C4-2B (cell line): ENCODE measurements around the gene LEMD3.

Experiments
- H3K27ac ChIP-seq: fragments of 450-650 bp; 2 replicates; pipeline ENCODE4 v1.5.1; 2017
- ZFX ChIP-seq: fragments of 450-650 bp; IDR thresholded peaks from 2 replicates; pipeline ENCODE4 v1.6.1; 2017
- TF ChIP-seq, protein P1 (sequence below): fragments of 450-650 bp; conservative IDR thresholded peaks from 2 replicates; pipeline ENCODE4 v1.5.1; 2017; ENCODE audit warnings: mild to moderate bottlenecking

The LEMD3 gene

DNA sequence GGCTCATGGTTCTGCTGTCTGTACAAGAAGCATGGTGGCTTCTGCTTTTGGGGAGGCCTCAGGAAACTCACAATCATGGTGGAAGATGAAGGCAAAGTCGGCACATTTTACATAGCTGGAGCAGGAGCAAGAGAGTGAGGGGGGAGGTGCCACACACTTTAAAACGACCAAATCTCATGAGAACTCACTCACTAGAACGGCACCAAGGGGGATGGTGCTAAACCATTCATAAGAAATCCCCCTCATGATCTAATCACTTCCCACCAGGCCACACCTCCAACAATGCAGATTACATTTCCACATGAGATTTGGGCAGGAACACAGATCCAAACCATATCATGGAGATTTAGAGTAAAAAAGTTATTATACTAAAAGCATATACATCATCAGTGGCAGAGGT lies 13.6 kb upstream of the LEMD3 start:
- no peak overlapping the region for H3K27ac ChIP-seq

GRCh38 chr12:65156366-65156841 lies 13.0 kb upstream of the LEMD3 start:
- no peak overlapping the region for H3K27ac ChIP-seq

More for the DNA sequence above, 13.6 kb upstream of the LEMD3 start:
- no peak for TF ChIP-seq ZFX
- TF ChIP-seq, protein P1, sequence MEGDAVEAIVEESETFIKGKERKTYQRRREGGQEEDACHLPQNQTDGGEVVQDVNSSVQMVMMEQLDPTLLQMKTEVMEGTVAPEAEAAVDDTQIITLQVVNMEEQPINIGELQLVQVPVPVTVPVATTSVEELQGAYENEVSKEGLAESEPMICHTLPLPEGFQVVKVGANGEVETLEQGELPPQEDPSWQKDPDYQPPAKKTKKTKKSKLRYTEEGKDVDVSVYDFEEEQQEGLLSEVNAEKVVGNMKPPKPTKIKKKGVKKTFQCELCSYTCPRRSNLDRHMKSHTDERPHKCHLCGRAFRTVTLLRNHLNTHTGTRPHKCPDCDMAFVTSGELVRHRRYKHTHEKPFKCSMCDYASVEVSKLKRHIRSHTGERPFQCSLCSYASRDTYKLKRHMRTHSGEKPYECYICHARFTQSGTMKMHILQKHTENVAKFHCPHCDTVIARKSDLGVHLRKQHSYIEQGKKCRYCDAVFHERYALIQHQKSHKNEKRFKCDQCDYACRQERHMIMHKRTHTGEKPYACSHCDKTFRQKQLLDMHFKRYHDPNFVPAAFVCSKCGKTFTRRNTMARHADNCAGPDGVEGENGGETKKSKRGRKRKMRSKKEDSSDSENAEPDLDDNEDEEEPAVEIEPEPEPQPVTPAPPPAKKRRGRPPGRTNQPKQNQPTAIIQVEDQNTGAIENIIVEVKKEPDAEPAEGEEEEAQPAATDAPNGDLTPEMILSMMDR: no peak

GRCh38 chr12:65157091-65157490 lies 12.3 kb upstream of the LEMD3 start:
- no peak overlapping the region for H3K27ac ChIP-seq

More at GRCh38 chr12:65156366-65156841, 13.0 kb upstream of the LEMD3 start:
- TF ChIP-seq ZFX: no peak
- TF ChIP-seq, protein P1: no peak

DNA sequence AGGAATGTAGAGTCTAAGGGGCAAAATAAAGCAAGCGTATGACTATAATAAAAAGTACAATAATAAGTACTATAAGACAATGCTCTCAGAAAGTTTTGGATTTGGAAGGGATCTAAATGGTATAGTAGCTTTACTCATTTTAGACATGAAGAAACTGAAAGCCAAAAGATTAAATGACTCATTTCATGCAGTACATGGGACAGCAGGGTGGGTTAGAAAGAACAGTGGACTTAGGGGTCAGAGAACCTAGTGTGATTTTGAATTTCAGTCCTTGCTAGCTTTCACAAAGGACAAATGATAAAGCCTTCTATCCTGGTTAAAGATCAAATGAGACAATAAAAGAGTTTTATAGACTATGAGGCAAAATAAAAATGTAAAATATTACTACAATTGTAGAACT lies 6.8 kb upstream of the LEMD3 start:
- TF ChIP-seq ZFX: no peak
- TF ChIP-seq, protein P1: no peak
- no peak overlapping the region for H3K27ac ChIP-seq

More at GRCh38 chr12:65157091-65157490, 12.3 kb upstream of the LEMD3 start:
- TF ChIP-seq, protein P1: no peak
- TF ChIP-seq ZFX: no peak

DNA sequence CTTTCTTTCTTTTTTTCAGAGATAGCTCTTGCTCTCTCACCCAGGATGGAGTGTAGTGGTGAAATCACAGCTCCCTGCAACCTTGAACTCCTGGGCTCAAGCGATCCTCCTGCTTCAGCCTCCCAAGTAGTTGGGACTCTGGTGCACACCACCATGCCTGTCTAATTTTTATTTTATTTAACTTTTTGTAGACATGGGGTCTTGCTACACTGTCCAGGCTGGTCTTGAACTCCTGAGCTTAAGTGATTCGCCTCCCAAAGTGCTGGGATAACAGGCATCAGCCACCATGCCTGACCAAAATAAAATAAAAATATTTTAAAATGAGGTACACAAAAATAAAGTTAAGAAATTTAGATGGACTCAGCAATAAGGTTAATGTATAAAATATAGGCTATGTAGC lies 5.1 kb upstream of the LEMD3 start:
- no peak overlapping the region for H3K27ac ChIP-seq
- TF ChIP-seq, protein P1: no peak
- TF ChIP-seq ZFX: no peak

DNA sequence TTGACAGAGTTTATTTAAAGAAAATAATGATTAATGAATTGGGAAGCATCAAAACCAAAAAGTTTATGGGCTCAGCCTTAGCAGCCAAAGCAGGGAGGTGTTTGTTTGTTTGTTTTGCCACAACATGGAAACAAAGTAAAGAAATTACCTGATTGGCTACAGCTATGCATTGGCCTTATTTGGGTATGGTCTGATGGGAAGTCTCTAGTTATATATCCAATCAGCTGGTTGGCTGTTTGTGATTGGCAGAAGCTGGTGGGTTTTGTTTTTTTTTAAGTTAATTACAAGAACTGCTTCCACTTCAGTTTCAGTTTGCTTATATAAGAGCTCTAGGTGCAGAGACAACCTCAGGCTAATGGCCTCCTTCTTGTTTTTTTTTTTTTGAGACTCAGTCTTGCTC lies 4.6 kb upstream of the LEMD3 start:
- TF ChIP-seq, protein P1: no peak
- no peak for TF ChIP-seq ZFX
- no peak overlapping the region for H3K27ac ChIP-seq

- H3K27ac ChIP-seq: peak overlapping the region; percentile 92
- no peak for TF ChIP-seq ZFX
- TF ChIP-seq, protein P1: no peak
These were observed 583 bp upstream of the LEMD3 start for GRCh38 chr12:65168681-65169319.
